Hematopoietic multipotent progenitor cell treated with erythropoietin and hydrocortisone succinate and interleukin-3 and kit ligand, for 6 days (in vitro differentiated cells): ENCODE data around the gene LRRC74A.
"Not testable (repeated sequence)": the region's sequence is repeated elsewhere in the genome, so short reads cannot be mapped to it uniquely, and the experiment has no call there.

Experiments
- DNase-seq: peaks from one replicate; pipeline ENCODE4 v3.0.0-alpha.2; 2015

The LRRC74A gene

GRCh38 chr14:76898006-76898405, 71.8 kb downstream of the LRRC74A start:
- DNase-seq = not testable (repeated sequence)

DNA sequence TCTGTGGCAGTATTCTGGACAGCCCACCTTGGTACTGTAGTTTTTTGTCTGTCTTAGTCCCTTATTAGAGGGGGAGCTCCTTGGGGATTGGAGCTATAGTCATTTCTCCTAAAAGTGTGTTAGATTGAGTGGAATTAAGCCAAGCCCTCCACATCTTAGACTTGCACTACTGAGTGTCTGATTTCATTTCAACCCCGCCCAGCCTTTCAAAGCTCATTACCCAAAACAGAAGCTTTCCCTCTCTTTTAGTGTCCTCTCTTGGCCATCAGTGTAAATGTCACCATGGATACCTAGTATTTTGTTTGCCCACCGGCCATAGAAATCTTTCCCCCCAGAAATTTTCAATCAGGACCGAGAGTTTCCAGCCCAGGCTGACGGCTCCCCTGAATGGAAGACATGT, 74.5 kb downstream of the LRRC74A start:
- no peak for DNase-seq

GRCh38 chr14:76901171-76902055, 75.2 kb downstream of the LRRC74A start:
- no peak for DNase-seq

DNA sequence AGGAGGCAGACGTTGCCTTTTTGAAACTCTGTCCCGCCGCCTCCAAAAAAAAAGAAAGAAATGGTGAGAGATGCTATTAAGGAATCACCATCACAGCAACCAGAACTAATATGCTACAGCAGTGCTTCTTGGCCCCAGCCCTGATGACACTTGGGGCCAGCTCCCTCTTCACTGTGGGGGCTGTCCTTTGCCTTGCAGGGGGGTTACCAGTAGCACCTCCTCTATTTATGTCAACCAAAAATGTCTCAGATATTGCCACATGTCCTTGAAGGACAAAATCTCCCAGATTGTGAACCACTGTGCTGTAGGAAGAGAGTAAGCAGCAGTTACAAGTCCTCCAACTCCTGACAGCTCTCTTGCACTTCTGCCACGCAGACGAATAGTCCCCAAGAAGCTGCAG, 76.4 kb downstream of the LRRC74A start:
- DNase-seq = no peak

GRCh38 chr14:76904100-76904739, 78.0 kb downstream of the LRRC74A start:
- DNase-seq = no peak

- DNase-seq = peak; percentile 71
Observed at GRCh38 chr14:76904740-76905569, 78.7 kb downstream of the LRRC74A start.

DNA sequence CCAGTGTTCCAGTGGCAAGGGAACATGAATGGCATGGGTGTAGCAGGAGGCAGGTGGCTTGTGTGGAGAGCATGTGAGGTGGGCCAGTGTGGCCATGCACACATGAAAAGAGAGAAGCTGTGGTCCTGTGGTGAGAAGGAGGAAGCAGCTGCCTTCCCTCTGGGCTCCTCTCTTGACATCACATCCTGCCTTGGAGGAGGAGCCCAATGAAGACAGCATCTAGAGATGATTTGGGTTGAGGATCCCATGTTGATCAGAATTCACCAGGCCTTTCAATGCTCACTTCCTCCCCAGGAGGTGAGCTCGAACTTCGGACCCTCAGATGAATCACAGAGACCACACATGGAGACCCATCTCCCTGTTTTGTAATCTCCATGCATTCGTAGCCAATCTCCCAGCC, 82.6 kb downstream of the LRRC74A start:
- DNase-seq = peak; percentile 83

GRCh38 chr14:76909266-76909665, 83.1 kb downstream of the LRRC74A start:
- no peak for DNase-seq

- no peak for DNase-seq
Observed at GRCh38 chr14:76910371-76910890, 84.2 kb downstream of the LRRC74A start.

GRCh38 chr14:76911473-76911872, 85.3 kb downstream of the LRRC74A start:
- DNase-seq = no peak

DNA sequence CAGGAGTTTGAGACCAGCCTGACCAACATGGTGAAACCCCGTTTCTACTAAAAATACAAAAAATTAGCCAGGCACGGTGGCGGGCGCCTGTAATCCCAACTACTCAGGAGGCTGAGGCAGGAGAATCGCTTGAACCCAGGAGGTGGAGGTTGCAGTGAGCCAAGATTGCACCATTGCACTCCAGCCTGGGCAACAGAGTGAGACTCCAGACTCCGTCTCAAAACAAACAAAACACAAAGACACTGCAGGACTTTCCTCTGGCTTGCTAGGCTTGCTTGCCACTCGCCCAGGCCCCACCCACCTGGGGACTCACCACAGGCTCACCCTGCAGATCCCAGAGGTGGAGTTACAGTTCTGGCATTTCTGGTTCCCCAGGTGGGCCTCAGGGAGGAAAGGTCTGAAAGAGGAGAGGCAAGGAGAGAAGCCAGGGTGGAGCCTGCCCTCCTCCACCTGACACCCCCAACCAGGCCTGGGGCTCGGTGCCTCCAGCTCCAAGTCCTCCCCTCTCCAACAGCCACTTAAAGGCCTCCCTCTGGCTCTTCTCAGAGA, 88.4 kb downstream of the LRRC74A start:
- DNase-seq = not testable (repeated sequence)

DNA sequence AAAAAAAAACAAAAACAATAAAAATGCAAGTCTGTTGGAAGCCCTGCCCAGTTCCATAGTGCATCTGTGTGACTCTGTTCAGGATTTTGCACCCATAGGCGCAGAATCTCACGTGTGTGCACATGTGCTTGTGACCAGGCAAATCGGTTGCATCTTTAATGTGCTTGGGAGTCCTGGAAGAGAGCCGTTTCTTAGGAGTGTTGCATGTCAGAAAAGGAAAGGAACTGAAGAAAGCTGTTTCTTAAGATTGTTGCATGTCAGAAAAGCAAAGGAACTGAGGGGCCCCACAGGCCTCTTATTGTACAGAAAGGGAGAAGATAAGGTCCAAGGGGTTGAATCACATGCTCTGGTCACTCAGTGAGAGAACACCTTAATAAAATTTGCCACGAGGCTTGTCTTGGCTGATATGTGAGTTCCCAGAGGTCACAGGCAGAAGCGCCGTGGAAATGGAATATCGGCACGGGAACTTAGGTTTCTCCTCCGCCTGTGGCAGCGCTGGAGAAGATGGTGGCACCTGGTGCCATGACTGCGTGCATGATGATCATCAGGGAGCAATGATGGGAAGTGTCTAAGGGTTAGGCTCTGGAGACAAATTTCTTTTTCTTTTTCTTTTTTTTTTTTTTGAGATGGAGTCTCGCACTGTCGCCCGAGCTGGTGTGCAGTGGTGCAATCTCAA, 90.0 kb downstream of the LRRC74A start:
- DNase-seq = peak; percentile 35

GRCh38 chr14:76917158-76917596, 91.0 kb downstream of the LRRC74A start:
- peak; percentile 69 for DNase-seq

- DNase-seq = no peak
Observed at GRCh38 chr14:76917745-76918255, 91.6 kb downstream of the LRRC74A start.

- peak; percentile 54 for DNase-seq
Observed at GRCh38 chr14:76918256-76918781, 92.1 kb downstream of the LRRC74A start.

DNA sequence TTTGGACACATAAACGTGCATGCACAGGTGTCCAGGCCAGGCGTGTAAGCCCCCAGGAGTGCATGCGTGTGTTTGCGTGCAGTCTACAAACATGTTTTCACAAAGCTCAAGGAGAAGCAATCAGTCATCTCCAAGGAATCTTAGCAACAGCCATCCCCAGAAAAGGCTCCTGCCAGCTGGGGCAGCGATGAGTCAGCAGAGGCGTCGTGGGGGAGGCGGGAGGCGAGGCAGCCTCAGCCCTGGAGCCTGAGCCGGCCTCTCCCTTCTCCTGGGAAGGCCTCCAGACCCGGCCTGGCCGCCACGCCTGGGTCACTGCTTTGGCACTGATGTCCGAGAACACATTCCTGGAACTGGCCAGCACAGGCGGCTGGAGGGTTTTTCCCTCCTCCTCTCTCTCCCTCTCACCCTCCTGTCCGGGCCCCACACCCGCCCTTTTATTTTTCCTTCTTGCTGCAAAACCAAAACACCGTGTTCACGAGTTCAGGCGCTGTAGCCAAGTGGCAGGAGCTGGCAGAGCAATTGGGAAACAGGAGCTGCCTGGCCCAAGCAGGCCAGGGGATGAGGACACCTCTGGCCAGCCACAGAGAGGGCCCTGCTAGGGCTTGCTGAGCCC, 92.7 kb downstream of the LRRC74A start:
- DNase-seq = peak; percentile 78
